ENCODE measurements around the gene PARM1. TPM values are rescaled to one million over a fixed set of nuclear protein-coding genes. Genes with fewer than 3 reads are reported as not detected.

The PARM1 gene
- total RNA-seq, 8 experiments from 2014 or later, result 0.21 to 29.5 (median 2.2) TPM

GRCh38 chr4:75081561-75081960 is 148.6 kb downstream of the PARM1 start:
- Histone ChIP-seq H3K27ac (no peak overlapping the region), H3K4me3 (no peak overlapping the region), H3K4me1 (replicated peaks in 1 of 2) (peaks cover 0 to 8% of the 10 kb centered on the region in 2 donors)
- WGBS, 10 experiments, result 0 to 100% (median 83%) methylated on average over 1 of the region's 1 CpG; no CpG with 5 or more reads in 5 of the 10 experiments
- in situ Hi-C loops (cut with MboI; ENCODE audit: low pct_unique_long_range_greater_than_20kb in 2 of 9, low sequenced_read_pairs in 9 of 9, unreplicated experiment in 9 of 9), result no loop called here
- no peak for ATAC-seq (replicated peaks in 6 of 8)

GRCh38 chr4:75087416-75087815 is 154.5 kb downstream of the PARM1 start:
- 40 to 100% (median 77%) methylated on average over 1 of the region's 1 CpG; no CpG with 5 or more reads in 6 of the 10 experiments for WGBS, 10 experiments
- Histone ChIP-seq H3K4me1 (replicated peaks in 1 of 2) (peaks cover 0 to 8% of the 10 kb centered on the region in 2 donors), H3K27ac (no peak overlapping the region), H3K4me3 (no peak overlapping the region)
- in situ Hi-C loops (cut with MboI; ENCODE audit: low pct_unique_long_range_greater_than_20kb in 2 of 9, low sequenced_read_pairs in 9 of 9, unreplicated experiment in 9 of 9), result no loop called here
- ATAC-seq (replicated peaks in 6 of 8), result no peak

GRCh38 chr4:75087865-75088264 is 154.9 kb downstream of the PARM1 start:
- H3K4me1 ChIP-seq (replicated peaks in 1 of 2), result peaks cover 0 to 8% of the 10 kb centered on the region in 2 donors
- 0 to 85% (median 61%) methylated on average over 1 to 2 of the region's 2 CpGs; no CpG with 5 or more reads in 3 of the 10 experiments for WGBS, 10 experiments
- in situ Hi-C loops (cut with MboI; ENCODE audit: low pct_unique_long_range_greater_than_20kb in 2 of 9, low sequenced_read_pairs in 9 of 9, unreplicated experiment in 9 of 9), result no loop called here

GRCh38 chr4:75089206-75089605 is 156.3 kb downstream of the PARM1 start:
- Histone ChIP-seq H3K27ac (no peak overlapping the region), H3K4me1 (replicated peaks in 1 of 2) (no peaks in the 10 kb centered on the region), H3K4me3 (no peak overlapping the region)
- ATAC-seq (replicated peaks in 6 of 8), result no peak
- WGBS, 10 experiments, result 0 to 96% (median 80%) methylated on average over 1 to 4 of the region's 4 CpGs; no CpG with 5 or more reads in 1 of the 10 experiments
- in situ Hi-C loops (cut with MboI; ENCODE audit: low pct_unique_long_range_greater_than_20kb in 2 of 9, low sequenced_read_pairs in 9 of 9, unreplicated experiment in 9 of 9), result no loop called here

More at GRCh38 chr4:75087865-75088264, 154.9 kb downstream of the PARM1 start:
- H3K27ac ChIP-seq, result no peak overlapping the region
- no peak for ATAC-seq (replicated peaks in 6 of 8)
- no peak overlapping the region for H3K4me3 ChIP-seq

- WGBS, 10 experiments, result 30 to 88% (median 80%) methylated on average over 1 to 2 of the region's 3 CpGs; no CpG with 5 or more reads in 5 of the 10 experiments
- no peak for ATAC-seq (replicated peaks in 6 of 8)
- in situ Hi-C loops (cut with MboI; ENCODE audit: low pct_unique_long_range_greater_than_20kb in 2 of 9, low sequenced_read_pairs in 9 of 9, unreplicated experiment in 9 of 9), result no loop called here
These were observed 166.4 kb downstream of the PARM1 start for GRCh38 chr4:75099321-75099720.

More at GRCh38 chr4:75099321-75099720, 166.4 kb downstream of the PARM1 start:
- H3K4me3 ChIP-seq, result no peak overlapping the region
- H3K4me1 ChIP-seq (replicated peaks in 1 of 2), result no peaks in the 10 kb centered on the region
- H3K27ac ChIP-seq, result no peak overlapping the region

Other genes starting within 250 kb of the PARM1 start
- gene BTC, start 138.6 kb upstream of the PARM1 start, total RNA-seq, result 1 to 10 TPM in 2 of 8 experiments, under 1 TPM in 4, not detected in 2; 0.05 to 2.3 (median 0.38) TPM